A673 (cell line): ENCODE data around the gene GPR15LG.

Source experiments
- CTCF ChIP-seq: fragments of 300-800, 200-600 bp; sonication (generic); conservative IDR thresholded peaks from 2 replicates; pipeline ENCODE4 v1.5.1; 2017; ENCODE audit warnings: low read depth, mild to moderate bottlenecking, antibody characterized with exemption, low read length, moderate library complexity, mixed read lengths
- EZH2 ChIP-seq: fragments of 200-600 bp; sonication (generic); IDR thresholded peaks from 2 replicates; pipeline ENCODE4 v1.6.1; 2017; ENCODE audit warnings: borderline replicate concordance, low read depth, mild to moderate bottlenecking, mixed read lengths, antibody characterized with exemption, low read length; ENCODE audit not compliant: poor library complexity, severe bottlenecking

- no peak for TF ChIP-seq CTCF
- no peak for TF ChIP-seq EZH2
These were observed 20.3 kb downstream of the GPR15LG start for GRCh38 chr10:84193846-84194423.
